GM19452 (cell line): ENCODE data around the gene FUCA2.

Experiments
- ATAC-seq: cut with Tn5 transposase; IDR thresholded peaks from one replicate; pipeline ENCODE4 v1.9.1; 2021; ENCODE audit not compliant: unreplicated experiment

FUCA2 gene

GRCh38 chr6:143510991-143511891, at the start of gene FUCA2:
Gene FUCA2 (minus strand): TSS chr6:143511720. CDS start chr6:143511634, 86 bp downstream.
- ATAC-seq: peak; percentile 72

GRCh38 chr6:143561105-143561704, 49.7 kb upstream of the FUCA2 start:
- no peak for ATAC-seq

GRCh38 chr6:143559051-143559660, 47.6 kb upstream of the FUCA2 start:
- no peak for ATAC-seq

GRCh38 chr6:143556529-143556928, 45.0 kb upstream of the FUCA2 start:
- ATAC-seq: no peak

- ATAC-seq: no peak
Measured at GRCh38 chr6:143555582-143555981, 44.1 kb upstream of the FUCA2 start.

- no peak for ATAC-seq
Measured at GRCh38 chr6:143555071-143555492, 43.6 kb upstream of the FUCA2 start.

- no peak for ATAC-seq
Measured at GRCh38 chr6:143553337-143553736, 41.8 kb upstream of the FUCA2 start.

GRCh38 chr6:143549949-143550268, 38.4 kb upstream of the FUCA2 start:
- no peak for ATAC-seq

GRCh38 chr6:143549221-143549948, 37.9 kb upstream of the FUCA2 start:
- no peak for ATAC-seq

- ATAC-seq: no peak
Measured at GRCh38 chr6:143546599-143546998, 35.1 kb upstream of the FUCA2 start.

- no peak for ATAC-seq
Measured at GRCh38 chr6:143545976-143546547, 34.5 kb upstream of the FUCA2 start.

GRCh38 chr6:143545165-143545564, 33.6 kb upstream of the FUCA2 start:
- no peak for ATAC-seq

- no peak for ATAC-seq
Measured at GRCh38 chr6:143544011-143544696, 32.6 kb upstream of the FUCA2 start.

- ATAC-seq: no peak
Measured at GRCh38 chr6:143543435-143543834, 31.9 kb upstream of the FUCA2 start.

- no peak for ATAC-seq
Measured at GRCh38 chr6:143542888-143543287, 31.4 kb upstream of the FUCA2 start.

- no peak for ATAC-seq
Measured at GRCh38 chr6:143540192-143540591, 28.7 kb upstream of the FUCA2 start.

GRCh38 chr6:143539734-143540133, 28.2 kb upstream of the FUCA2 start:
- ATAC-seq: no peak

- ATAC-seq: no peak
Measured at GRCh38 chr6:143539106-143539505, 27.6 kb upstream of the FUCA2 start.

GRCh38 chr6:143538374-143538773, 26.9 kb upstream of the FUCA2 start:
- no peak for ATAC-seq

GRCh38 chr6:143536866-143537691, 25.6 kb upstream of the FUCA2 start:
- peak; percentile 54 for ATAC-seq
